Caco-2 (cell line): ENCODE results near the gene PRKCB. TPM values are rescaled to one million over a fixed set of nuclear protein-coding genes. Genes with fewer than 3 reads are reported as not detected.
"Not testable (repeated sequence)": the region's sequence is repeated elsewhere in the genome, so short reads cannot be mapped to it uniquely, and the experiment has no call there.

Experiments used
- BruUV-seq: library from RNA; stranded (reverse); fragments of 400-500 nt; replicated peaks from 2 replicates; lab custom pipeline; 2021; lab: Mats Ljungman, UMichigan
- CTCF ChIA-PET: fragments of 300-600 bp; sonication (Branson Sonifier 250); formaldehyde crosslinking; loops from one replicate; lab custom pipeline; 2022; ENCODE audit warnings: antibody characterized with exemption; lab: Charles Lee
- POLR2A ChIA-PET: fragments of 300-600 bp; sonication (Branson Sonifier 250); formaldehyde crosslinking; loops from one replicate; lab custom pipeline; 2022; ENCODE audit warnings: antibody characterized with exemption; lab: Charles Lee
- DNase-seq, 2 experiments: peaks; one replicate each; pipeline versions ENCODE4 v3.0.0 to v3.0.0-alpha.2; 2020 to 2022
- H3K27me3 ChIP-seq: replicated peaks from 2 replicates; pipeline ENCODE4 v1.6.0; 2011; ENCODE audit warnings: low read length; ENCODE audit not compliant: control insufficient read depth, insufficient read depth
- H3K36me3 ChIP-seq: 2 replicates; pipeline ENCODE4 v1.5.1; 2011; ENCODE audit warnings: low read length; ENCODE audit not compliant: control insufficient read depth, insufficient read depth
- H3K4me1 ChIP-seq: fragments of 250-450 bp; sonication (Bioruptor Pico); 2 replicates; pipeline ENCODE4 v1.5.1; 2020; ENCODE audit warnings: mild to moderate bottlenecking
- H3K4me3 ChIP-seq: 2 replicates; pipeline ENCODE4 v1.5.1; 2011; ENCODE audit warnings: low read depth, mild to moderate bottlenecking, control low read depth, low read length
- H3K9me3 ChIP-seq: fragments of 250-450 bp; sonication (Bioruptor Pico); 2 replicates; pipeline ENCODE4 v1.5.1; 2020; ENCODE audit warnings: mild to moderate bottlenecking, moderate library complexity
- H3K27ac Mint-ChIP-seq: one replicate; pipeline ENCODE4 v1.8.0; 2022; ENCODE audit warnings: mixed read lengths; ENCODE audit not compliant: unreplicated experiment
- H3K27me3 Mint-ChIP-seq: one replicate; pipeline ENCODE4 v1.8.0; 2022; ENCODE audit warnings: mixed read lengths; ENCODE audit not compliant: insufficient read depth, unreplicated experiment
- H3K36me3 Mint-ChIP-seq: one replicate; pipeline ENCODE4 v1.8.0; 2022; ENCODE audit warnings: mild to moderate bottlenecking, mixed read lengths; ENCODE audit not compliant: insufficient read depth, unreplicated experiment
- H3K4me1 Mint-ChIP-seq: one replicate; pipeline ENCODE4 v1.8.0; 2022; ENCODE audit warnings: low read depth, mixed read lengths; ENCODE audit not compliant: unreplicated experiment
- H3K4me3 Mint-ChIP-seq: one replicate; pipeline ENCODE4 v1.8.0; 2022; ENCODE audit warnings: mild to moderate bottlenecking, moderate library complexity, mixed read lengths; ENCODE audit not compliant: unreplicated experiment
- H3K9me3 Mint-ChIP-seq: one replicate; pipeline ENCODE4 v1.8.0; 2022; ENCODE audit warnings: mixed read lengths; ENCODE audit not compliant: unreplicated experiment
- intact Hi-C: fragments of 100-400 bp; cut with micrococcal nuclease; formaldehyde crosslinking; loops from one replicate; pipeline ENCODE4 v1.10.0; 2022; ENCODE audit not compliant: unreplicated experiment
- total RNA-seq: library from RNA; stranded (reverse); gene quantifications from 2 replicates; pipeline ENCODE4 v1.2.3, GENCODE V29; 2022
- TF ChIP-seq, protein P1 (sequence below), 2 experiments: fragments of 200-600 bp in 1 of 2; IDR thresholded peaks; 1 replicate in 1 of 2; 2 replicates in 1 of 2; pipeline versions ENCODE4 v1.5.1 to v1.8.0; 2011 to 2022; ENCODE audit warnings: antibody characterized with exemption in 1 of 2, control low read depth in 1 of 2, inconsistent platforms in 1 of 2, low read depth in 1 of 2, low read length in 1 of 2, mild to moderate bottlenecking in 1 of 2, moderate library complexity in 1 of 2; ENCODE audit not compliant: insufficient read depth in 1 of 2, severe bottlenecking in 1 of 2, unreplicated experiment in 1 of 2

Gene PRKCB
- total RNA-seq, 1 experiment from 2014 or later = not detected

DNA sequence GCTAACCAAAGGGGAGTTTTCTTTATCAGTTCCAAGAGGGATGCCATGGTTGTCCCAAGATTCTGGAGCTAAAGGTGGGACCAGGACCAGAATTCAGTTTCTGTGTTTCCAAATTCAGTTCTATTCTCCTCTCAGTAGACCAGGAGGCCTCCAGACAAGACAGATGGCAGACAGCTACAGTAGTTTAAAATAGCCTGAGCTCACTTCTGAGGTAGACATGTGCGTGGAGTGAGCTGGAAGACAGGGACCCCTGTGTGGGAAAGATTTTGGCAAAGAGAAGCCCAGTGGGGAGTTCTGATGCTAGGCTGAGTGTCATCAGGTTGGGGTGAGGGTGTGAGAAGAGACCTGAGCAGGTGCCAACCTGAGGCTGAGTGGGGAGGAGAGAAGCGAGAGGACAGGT is 95.4 kb downstream of the PRKCB start:
- peaks cover 24% of the 10 kb centered on the region for H3K27me3 Mint-ChIP-seq
- Histone ChIP-seq H3K4me3 (no peak overlapping the region), H3K27me3 (no peaks in the 10 kb centered on the region), H3K9me3 (no peaks in the 10 kb centered on the region), H3K36me3 (no peaks in the 10 kb centered on the region), H3K4me1 (no peaks in the 10 kb centered on the region)
- no peaks in the 10 kb centered on the region for H3K36me3 Mint-ChIP-seq
- no peak for DNase-seq
- CTCF ChIA-PET = no interaction called here
- H3K4me3 Mint-ChIP-seq = no peak overlapping the region
- POLR2A ChIA-PET = no interaction called here
- no peak overlapping the region for H3K27ac Mint-ChIP-seq
- no TSS peak for BruUV-seq
- H3K9me3 Mint-ChIP-seq = peaks cover 9% of the 10 kb centered on the region
- intact Hi-C loops = no loop called here
- TF ChIP-seq, protein P1, sequence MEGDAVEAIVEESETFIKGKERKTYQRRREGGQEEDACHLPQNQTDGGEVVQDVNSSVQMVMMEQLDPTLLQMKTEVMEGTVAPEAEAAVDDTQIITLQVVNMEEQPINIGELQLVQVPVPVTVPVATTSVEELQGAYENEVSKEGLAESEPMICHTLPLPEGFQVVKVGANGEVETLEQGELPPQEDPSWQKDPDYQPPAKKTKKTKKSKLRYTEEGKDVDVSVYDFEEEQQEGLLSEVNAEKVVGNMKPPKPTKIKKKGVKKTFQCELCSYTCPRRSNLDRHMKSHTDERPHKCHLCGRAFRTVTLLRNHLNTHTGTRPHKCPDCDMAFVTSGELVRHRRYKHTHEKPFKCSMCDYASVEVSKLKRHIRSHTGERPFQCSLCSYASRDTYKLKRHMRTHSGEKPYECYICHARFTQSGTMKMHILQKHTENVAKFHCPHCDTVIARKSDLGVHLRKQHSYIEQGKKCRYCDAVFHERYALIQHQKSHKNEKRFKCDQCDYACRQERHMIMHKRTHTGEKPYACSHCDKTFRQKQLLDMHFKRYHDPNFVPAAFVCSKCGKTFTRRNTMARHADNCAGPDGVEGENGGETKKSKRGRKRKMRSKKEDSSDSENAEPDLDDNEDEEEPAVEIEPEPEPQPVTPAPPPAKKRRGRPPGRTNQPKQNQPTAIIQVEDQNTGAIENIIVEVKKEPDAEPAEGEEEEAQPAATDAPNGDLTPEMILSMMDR (IDR thresholded peaks at IDR 0.05; ENCODE audit: insufficient read depth in 1 of 2, low read depth in 1 of 2, low read length in 1 of 2, severe bottlenecking in 1 of 2, unreplicated experiment in 1 of 2) = no peak
- H3K4me1 Mint-ChIP-seq = no peaks in the 10 kb centered on the region

DNA sequence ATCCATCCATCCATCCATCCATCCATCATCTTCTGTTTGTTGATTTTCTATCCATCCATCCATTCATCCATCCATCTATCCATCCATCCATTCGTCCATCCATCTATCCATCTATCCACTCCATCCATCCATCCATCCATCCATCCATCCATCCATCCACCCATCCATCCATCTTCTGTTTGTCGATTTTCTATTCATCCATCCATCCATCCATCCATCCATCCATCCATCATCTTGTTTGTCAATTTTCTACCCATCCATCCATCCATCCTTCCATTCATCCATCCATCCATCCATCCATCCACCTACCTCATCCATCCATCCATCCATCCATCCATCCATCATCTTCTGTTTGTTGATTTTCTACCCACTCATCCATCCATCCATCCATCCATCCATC is 97.9 kb downstream of the PRKCB start:
- H3K4me1 ChIP-seq, H3K27me3 ChIP-seq, H3K9me3 Mint-ChIP-seq, POLR2A ChIA-PET, H3K4me3 Mint-ChIP-seq, H3K4me3 ChIP-seq, DNase-seq, intact Hi-C loops, H3K36me3 Mint-ChIP-seq, H3K36me3 ChIP-seq, H3K27ac Mint-ChIP-seq, CTCF ChIA-PET, BruUV-seq, H3K9me3 ChIP-seq, H3K4me1 Mint-ChIP-seq: not testable (repeated sequence)
- peaks cover 18% of the 10 kb centered on the region for H3K27me3 Mint-ChIP-seq

DNA sequence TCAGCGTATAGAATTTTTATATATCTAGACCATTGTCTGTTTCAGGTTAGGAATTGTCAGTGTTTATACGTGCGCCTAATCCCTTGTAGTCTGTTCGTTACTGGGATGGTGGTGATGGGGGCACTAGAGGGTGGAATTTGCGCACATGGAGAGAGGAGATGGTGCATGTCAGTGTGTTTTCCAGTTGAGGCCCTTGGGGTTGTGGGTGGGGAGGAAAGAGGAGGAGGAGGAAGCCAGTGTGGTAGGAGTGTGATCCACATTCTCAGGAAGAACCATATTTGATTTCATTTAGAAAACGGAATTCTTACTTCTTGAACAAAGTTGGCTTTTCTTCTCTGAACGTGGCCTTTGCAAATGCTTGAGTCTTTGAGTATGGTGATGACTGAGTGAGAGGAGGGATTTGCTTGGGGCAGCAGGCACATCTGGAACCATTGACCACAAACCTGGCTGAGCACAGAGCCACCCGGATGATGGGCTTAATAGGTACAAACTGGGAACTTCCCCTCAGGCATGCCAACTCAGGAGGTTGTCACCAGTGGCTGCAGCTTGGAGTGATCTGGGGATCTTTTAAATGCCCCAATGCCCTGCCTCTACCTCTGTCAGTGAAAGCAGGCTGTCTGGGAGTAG is 98.9 kb downstream of the PRKCB start:
- H3K27me3 ChIP-seq = no peaks in the 10 kb centered on the region
- no peaks in the 10 kb centered on the region for H3K36me3 ChIP-seq
- ChIA-PET CTCF (no interaction called here), POLR2A (no interaction called here)
- intact Hi-C loops = no loop called here
- Mint-ChIP-seq H3K4me1 (no peaks in the 10 kb centered on the region), H3K36me3 (no peaks in the 10 kb centered on the region), H3K27me3 (peaks cover 15% of the 10 kb centered on the region), H3K4me3 (no peak overlapping the region), H3K9me3 (peaks cover 9% of the 10 kb centered on the region), H3K27ac (no peak overlapping the region)
- no peak for DNase-seq
- TF ChIP-seq, protein P1 (IDR thresholded peaks at IDR 0.05; ENCODE audit: insufficient read depth in 1 of 2, low read depth in 1 of 2, low read length in 1 of 2, severe bottlenecking in 1 of 2, unreplicated experiment in 1 of 2) = no peak
- no peak overlapping the region for H3K4me3 ChIP-seq
- no peaks in the 10 kb centered on the region for H3K4me1 ChIP-seq
- no TSS peak for BruUV-seq
- H3K9me3 ChIP-seq = no peaks in the 10 kb centered on the region
